ENCODE data around the gene TNFSF15. TPM values are rescaled to one million over a fixed set of nuclear protein-coding genes. Genes with fewer than 3 reads are reported as not detected.

The TNFSF15 gene
- total RNA-seq, 1 experiment from 2014 or later: 0.55 TPM

DNA sequence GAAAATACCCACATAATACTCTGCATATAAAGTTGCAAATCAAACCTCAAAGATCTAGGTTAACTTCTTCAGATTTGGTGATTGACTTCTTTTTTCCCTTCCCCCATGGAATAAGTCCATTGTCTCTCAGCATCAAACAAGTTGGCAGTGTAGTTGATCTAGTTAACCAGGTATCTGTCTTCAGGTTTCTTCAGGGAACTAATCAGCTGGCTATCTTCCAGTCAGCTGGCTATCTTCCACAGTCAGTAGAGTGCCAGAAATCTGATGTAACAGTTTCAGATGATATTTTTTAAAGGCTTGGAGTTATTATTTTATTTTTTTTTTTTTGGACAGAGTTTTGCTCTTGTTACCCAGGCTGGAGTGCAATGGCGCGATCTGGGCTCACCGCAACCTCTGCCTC, 16.8 kb downstream of the TNFSF15 start:
- CTCF ChIA-PET: no interaction called here
- no peak overlapping the region for H3K4me2 ChIP-seq
- no peak for DNase-seq

DNA sequence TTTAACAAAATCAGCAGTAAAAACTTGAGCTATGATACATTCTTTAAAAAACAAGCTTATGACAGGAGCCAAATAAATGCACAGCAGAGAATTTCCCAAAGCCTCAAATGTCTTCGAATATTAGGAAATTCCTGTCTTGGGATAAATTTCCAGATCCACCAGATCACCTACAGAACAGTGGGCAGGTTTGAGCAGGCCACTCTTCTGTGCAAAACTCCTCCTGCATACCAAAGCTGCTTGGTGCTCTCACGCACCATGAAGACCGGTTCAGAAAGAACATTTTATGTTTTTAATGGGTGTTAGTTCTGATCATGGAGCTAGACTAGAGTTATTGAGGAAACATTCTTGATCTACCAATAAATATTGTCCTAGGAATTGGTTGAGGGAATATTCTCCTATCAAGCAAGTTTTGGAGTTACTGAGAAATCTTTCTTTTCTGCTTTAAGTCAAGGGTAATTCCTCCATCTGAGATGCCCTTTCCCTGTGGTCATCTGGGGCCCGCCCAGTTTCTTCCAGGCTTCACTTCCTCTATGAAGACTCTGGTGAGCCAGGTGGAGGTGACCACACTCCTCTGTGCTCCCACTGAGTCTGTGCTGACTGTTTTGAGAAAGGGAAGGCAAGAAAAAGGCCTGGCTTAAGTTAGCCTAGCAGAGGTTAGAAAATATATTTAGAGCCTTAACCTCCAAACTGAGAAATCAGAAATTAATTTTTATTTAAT, 17.9 kb downstream of the TNFSF15 start:
- CTCF ChIA-PET: no interaction called here
- Histone ChIP-seq H4K20me1 (ENCODE audit: insufficient read depth) (no peaks in the 10 kb centered on the region), H3K27ac (no peak overlapping the region), H3K4me1 (replicated peaks; ENCODE audit: insufficient read depth) (no peaks in the 10 kb centered on the region), H3K27me3 (ENCODE audit: insufficient read depth, low read depth) (0 out of 2 replicates have a peak, but pooled peaks cover 4% of the 10 kb centered on the region), H3K79me2 (ENCODE audit: low read depth) (no peaks in the 10 kb centered on the region), H3K9me3 (ENCODE audit: insufficient read depth, low read depth) (no peaks in the 10 kb centered on the region), H3K9me2 (ENCODE audit: insufficient read depth) (no peaks in the 10 kb centered on the region), H3K36me3 (ENCODE audit: low read depth) (no peaks in the 10 kb centered on the region), H3F3A (ENCODE audit: insufficient read depth, low read depth) (no peaks in the 10 kb centered on the region), H3K4me3 (no peak overlapping the region), H3K4me2 (no peak overlapping the region), H2AFZ (no peak overlapping the region)
- no TSS peak for BruUV-seq (replicated peaks)
- POLR2A ChIA-PET (ENCODE audit: unreplicated experiment): no interaction called here
- intact Hi-C loops (cut with micrococcal nuclease; ENCODE audit: unreplicated experiment): no loop called here
- DNase-seq: no peak
- no peak for TF ChIP-seq EZH2 (IDR thresholded peaks at IDR 0.05; ENCODE audit: low read depth)
- TF ChIP-seq, protein P1, sequence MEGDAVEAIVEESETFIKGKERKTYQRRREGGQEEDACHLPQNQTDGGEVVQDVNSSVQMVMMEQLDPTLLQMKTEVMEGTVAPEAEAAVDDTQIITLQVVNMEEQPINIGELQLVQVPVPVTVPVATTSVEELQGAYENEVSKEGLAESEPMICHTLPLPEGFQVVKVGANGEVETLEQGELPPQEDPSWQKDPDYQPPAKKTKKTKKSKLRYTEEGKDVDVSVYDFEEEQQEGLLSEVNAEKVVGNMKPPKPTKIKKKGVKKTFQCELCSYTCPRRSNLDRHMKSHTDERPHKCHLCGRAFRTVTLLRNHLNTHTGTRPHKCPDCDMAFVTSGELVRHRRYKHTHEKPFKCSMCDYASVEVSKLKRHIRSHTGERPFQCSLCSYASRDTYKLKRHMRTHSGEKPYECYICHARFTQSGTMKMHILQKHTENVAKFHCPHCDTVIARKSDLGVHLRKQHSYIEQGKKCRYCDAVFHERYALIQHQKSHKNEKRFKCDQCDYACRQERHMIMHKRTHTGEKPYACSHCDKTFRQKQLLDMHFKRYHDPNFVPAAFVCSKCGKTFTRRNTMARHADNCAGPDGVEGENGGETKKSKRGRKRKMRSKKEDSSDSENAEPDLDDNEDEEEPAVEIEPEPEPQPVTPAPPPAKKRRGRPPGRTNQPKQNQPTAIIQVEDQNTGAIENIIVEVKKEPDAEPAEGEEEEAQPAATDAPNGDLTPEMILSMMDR (conservative IDR thresholded peaks at IDR 0.05): no peak

More for the DNA sequence above, 16.8 kb downstream of the TNFSF15 start:
- POLR2A ChIA-PET (ENCODE audit: unreplicated experiment): no interaction called here
- no peaks in the 10 kb centered on the region for H3F3A ChIP-seq (ENCODE audit: insufficient read depth, low read depth)
- H3K9me3 ChIP-seq (ENCODE audit: insufficient read depth, low read depth): no peaks in the 10 kb centered on the region
- intact Hi-C loops (cut with micrococcal nuclease; ENCODE audit: unreplicated experiment): no loop called here
- no TSS peak for BruUV-seq (replicated peaks)
- no peak overlapping the region for H3K27ac ChIP-seq
- H3K4me3 ChIP-seq: no peak overlapping the region
- TF ChIP-seq EZH2 (IDR thresholded peaks at IDR 0.05; ENCODE audit: low read depth): no peak
- TF ChIP-seq, protein P1 (conservative IDR thresholded peaks at IDR 0.05): no peak
- no peaks in the 10 kb centered on the region for H3K79me2 ChIP-seq (ENCODE audit: low read depth)
- 0 out of 2 replicates have a peak, but pooled peaks cover 4% of the 10 kb centered on the region for H3K27me3 ChIP-seq (ENCODE audit: insufficient read depth, low read depth)
- no peaks in the 10 kb centered on the region for H3K9me2 ChIP-seq (ENCODE audit: insufficient read depth)
- H3K4me1 ChIP-seq (replicated peaks; ENCODE audit: insufficient read depth): no peaks in the 10 kb centered on the region
- no peaks in the 10 kb centered on the region for H4K20me1 ChIP-seq (ENCODE audit: insufficient read depth)
- no peak overlapping the region for H2AFZ ChIP-seq
- H3K36me3 ChIP-seq (ENCODE audit: low read depth): no peaks in the 10 kb centered on the region

DNA sequence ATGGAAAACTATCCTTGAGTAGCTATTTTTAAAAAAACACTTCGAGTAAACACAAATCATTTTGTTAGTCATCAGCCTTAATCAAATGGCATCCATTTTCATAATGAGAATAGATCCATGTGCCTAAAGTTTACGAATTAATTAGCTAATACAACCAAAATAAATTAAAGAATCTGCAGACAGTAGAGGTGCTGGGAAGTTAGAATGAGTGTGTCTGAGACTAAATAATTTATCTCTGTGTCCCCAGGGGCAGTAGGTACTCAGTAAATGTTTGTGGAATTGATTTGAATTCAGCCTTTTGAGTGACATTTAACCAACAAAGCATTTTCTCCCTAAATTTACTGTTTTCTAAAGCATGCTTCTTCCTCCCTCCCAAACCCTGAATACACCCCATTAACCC, 18.6 kb downstream of the TNFSF15 start:
- no TSS peak for BruUV-seq (replicated peaks)
- Histone ChIP-seq H3K4me1 (replicated peaks; ENCODE audit: insufficient read depth) (no peaks in the 10 kb centered on the region), H3K27me3 (ENCODE audit: insufficient read depth, low read depth) (0 out of 2 replicates have a peak, but pooled peaks cover 4% of the 10 kb centered on the region), H4K20me1 (ENCODE audit: insufficient read depth) (no peaks in the 10 kb centered on the region), H3K79me2 (ENCODE audit: low read depth) (no peaks in the 10 kb centered on the region), H3K9me2 (ENCODE audit: insufficient read depth) (no peaks in the 10 kb centered on the region), H3K4me2 (no peak overlapping the region), H3K27ac (no peak overlapping the region), H3K36me3 (ENCODE audit: low read depth) (no peaks in the 10 kb centered on the region), H2AFZ (no peak overlapping the region), H3F3A (ENCODE audit: insufficient read depth, low read depth) (no peaks in the 10 kb centered on the region), H3K9me3 (ENCODE audit: insufficient read depth, low read depth) (0 out of 2 replicates have a peak, but pooled peaks cover 3% of the 10 kb centered on the region), H3K4me3 (no peak overlapping the region)
- intact Hi-C loops (cut with micrococcal nuclease; ENCODE audit: unreplicated experiment): no loop called here
- TF ChIP-seq, protein P1 (conservative IDR thresholded peaks at IDR 0.05): no peak
- TF ChIP-seq EZH2 (IDR thresholded peaks at IDR 0.05; ENCODE audit: low read depth): no peak
- POLR2A ChIA-PET (ENCODE audit: unreplicated experiment): no interaction called here
- CTCF ChIA-PET: no interaction called here
- no peak for DNase-seq

Data from PC-9 (cell line).